ENCODE results near the gene MRPL27.

DNA sequence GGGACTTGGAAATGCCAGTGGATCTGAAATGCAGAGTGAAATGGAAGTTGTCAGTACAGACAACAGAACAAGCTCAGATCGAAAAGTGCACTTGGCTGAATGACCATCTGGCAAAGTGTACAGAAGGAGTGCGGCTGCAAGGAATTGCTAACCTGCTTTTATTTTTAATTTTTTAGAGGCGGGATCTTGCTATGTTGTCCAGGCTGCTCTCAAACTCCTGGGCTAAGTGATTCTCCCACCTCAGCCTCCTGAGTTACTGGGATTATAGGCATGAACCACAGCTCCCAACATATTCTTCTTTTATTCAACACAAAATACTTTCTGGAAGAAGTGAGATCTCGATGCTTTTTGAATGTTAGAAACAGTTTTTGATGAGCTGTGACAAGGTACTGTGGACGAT is 20.7 kb upstream of the MRPL27 start:
- TF ChIP-seq, protein P1, sequence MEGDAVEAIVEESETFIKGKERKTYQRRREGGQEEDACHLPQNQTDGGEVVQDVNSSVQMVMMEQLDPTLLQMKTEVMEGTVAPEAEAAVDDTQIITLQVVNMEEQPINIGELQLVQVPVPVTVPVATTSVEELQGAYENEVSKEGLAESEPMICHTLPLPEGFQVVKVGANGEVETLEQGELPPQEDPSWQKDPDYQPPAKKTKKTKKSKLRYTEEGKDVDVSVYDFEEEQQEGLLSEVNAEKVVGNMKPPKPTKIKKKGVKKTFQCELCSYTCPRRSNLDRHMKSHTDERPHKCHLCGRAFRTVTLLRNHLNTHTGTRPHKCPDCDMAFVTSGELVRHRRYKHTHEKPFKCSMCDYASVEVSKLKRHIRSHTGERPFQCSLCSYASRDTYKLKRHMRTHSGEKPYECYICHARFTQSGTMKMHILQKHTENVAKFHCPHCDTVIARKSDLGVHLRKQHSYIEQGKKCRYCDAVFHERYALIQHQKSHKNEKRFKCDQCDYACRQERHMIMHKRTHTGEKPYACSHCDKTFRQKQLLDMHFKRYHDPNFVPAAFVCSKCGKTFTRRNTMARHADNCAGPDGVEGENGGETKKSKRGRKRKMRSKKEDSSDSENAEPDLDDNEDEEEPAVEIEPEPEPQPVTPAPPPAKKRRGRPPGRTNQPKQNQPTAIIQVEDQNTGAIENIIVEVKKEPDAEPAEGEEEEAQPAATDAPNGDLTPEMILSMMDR (IDR thresholded peaks at IDR 0.05), result no peak
- no peak for TF ChIP-seq EZH2 (IDR thresholded peaks at IDR 0.05; ENCODE audit: borderline replicate concordance, insufficient read depth, low read depth, low read length, poor library complexity, severe bottlenecking)

All from B cell (primary cell).